Measurements from ENCODE around the gene GMPPB.
A peak's percentile ranks its signal among the peaks of the same experiment; 100 is the strongest.

Gene GMPPB

GRCh38 chr3:49723628-49724551, at the start of gene GMPPB:
Gene GMPPB, minus strand, starts transcription at chr3:49723951. Its CDS starts 225 bp downstream, at chr3:49723726.
- peak within 1 kb of the TSS; percentile 81 for H2AFZ ChIP-seq
- H3K27me3 ChIP-seq (ENCODE audit: control insufficient read depth, insufficient read depth, low read length), result no peaks in the 10 kb centered on the region
- peak within 1 kb of the TSS; percentile 100 for H3K4me2 ChIP-seq (ENCODE audit: low read length)
- peaks cover 11% of the 10 kb centered on the region for H3K4me1 ChIP-seq
- no peaks in the 10 kb centered on the region for H3K36me3 ChIP-seq (ENCODE audit: control insufficient read depth, insufficient read depth, low read length)
- no peak for TF ChIP-seq CTCF (IDR thresholded peaks at IDR 0.05)
- H3K4me3 ChIP-seq (ENCODE audit: low read depth, low read length), result peak within 1 kb of the TSS; percentile 95
- peak within 1 kb of the TSS; percentile 66 for H3K27ac ChIP-seq
- H3K9ac ChIP-seq, result peak within 1 kb of the TSS; percentile 51
- no peaks in the 10 kb centered on the region for H3K79me2 ChIP-seq
- H3K9me3 ChIP-seq (ENCODE audit: control insufficient read depth, low read length), result no peaks in the 10 kb centered on the region

GRCh38 chr3:49772703-49773102, 49.0 kb upstream of the GMPPB start:
- no peak for TF ChIP-seq CTCF (IDR thresholded peaks at IDR 0.05)
- Histone ChIP-seq H3K27me3 (ENCODE audit: control insufficient read depth, insufficient read depth, low read length) (no peaks in the 10 kb centered on the region), H3K4me2 (ENCODE audit: low read length) (no peak overlapping the region), H3K9me3 (ENCODE audit: control insufficient read depth, low read length) (no peaks in the 10 kb centered on the region), H3K79me2 (peaks cover 45% of the 10 kb centered on the region), H3K36me3 (ENCODE audit: control insufficient read depth, insufficient read depth, low read length) (no peaks in the 10 kb centered on the region), H3K9ac (no peak overlapping the region), H3K27ac (no peak overlapping the region), H2AFZ (no peak overlapping the region), H3K4me3 (ENCODE audit: low read depth, low read length) (no peak overlapping the region), H3K4me1 (no peaks in the 10 kb centered on the region)

- no peak for TF ChIP-seq CTCF (IDR thresholded peaks at IDR 0.05)
- H3K9ac ChIP-seq, result no peak overlapping the region
Measured at GRCh38 chr3:49771340-49771938, 47.7 kb upstream of the GMPPB start.

GRCh38 chr3:49769926-49770325, 46.2 kb upstream of the GMPPB start:
- H2AFZ ChIP-seq, result no peak overlapping the region
- H3K9ac ChIP-seq, result no peak overlapping the region
- H3K4me2 ChIP-seq (ENCODE audit: low read length), result no peak overlapping the region
- H3K4me3 ChIP-seq (ENCODE audit: low read depth, low read length), result no peak overlapping the region
- no peaks in the 10 kb centered on the region for H3K36me3 ChIP-seq (ENCODE audit: control insufficient read depth, insufficient read depth, low read length)
- TF ChIP-seq CTCF (IDR thresholded peaks at IDR 0.05), result no peak
- no peaks in the 10 kb centered on the region for H3K9me3 ChIP-seq (ENCODE audit: control insufficient read depth, low read length)
- peaks cover 48% of the 10 kb centered on the region for H3K79me2 ChIP-seq
- H3K4me1 ChIP-seq, result no peaks in the 10 kb centered on the region
- no peaks in the 10 kb centered on the region for H3K27me3 ChIP-seq (ENCODE audit: control insufficient read depth, insufficient read depth, low read length)
- no peak overlapping the region for H3K27ac ChIP-seq

More at GRCh38 chr3:49771340-49771938, 47.7 kb upstream of the GMPPB start:
- Histone ChIP-seq H3K27me3 (ENCODE audit: control insufficient read depth, insufficient read depth, low read length) (no peaks in the 10 kb centered on the region), H2AFZ (no peak overlapping the region), H3K27ac (no peak overlapping the region), H3K4me3 (ENCODE audit: low read depth, low read length) (no peak overlapping the region), H3K4me1 (no peaks in the 10 kb centered on the region), H3K9me3 (ENCODE audit: control insufficient read depth, low read length) (no peaks in the 10 kb centered on the region), H3K4me2 (ENCODE audit: low read length) (no peak overlapping the region), H3K79me2 (peaks cover 43% of the 10 kb centered on the region), H3K36me3 (ENCODE audit: control insufficient read depth, insufficient read depth, low read length) (no peaks in the 10 kb centered on the region)
